AG04449 (cell line): ENCODE results near the gene TAMM41.
"Not testable (repeated sequence)": the region's sequence is repeated elsewhere in the genome, so short reads cannot be mapped to it uniquely, and the experiment has no call there.

Source experiments
- CTCF ChIA-PET: fragments of 350-600 bp; formaldehyde crosslinking; extraction: SDS; loops from one replicate; lab custom pipeline; 2021; ENCODE audit warnings: antibody characterized with exemption; lab: Yijun Ruan, JAX
- POLR2A ChIA-PET: fragments of 400-600, 350-600 bp; formaldehyde crosslinking; extraction: SDS; loops from one replicate; lab custom pipeline; 2020; ENCODE audit warnings: antibody characterized with exemption, inconsistent platforms; lab: Yijun Ruan, JAX
- DNase-seq: peaks from one replicate; pipeline ENCODE4 v3.0.0-alpha.2; 2010; ENCODE audit warnings: low read depth, low spot score
- H3K4me3 ChIP-seq: 2 replicates; pipeline ENCODE4 v1.5.1; 2011; ENCODE audit warnings: low read depth, mild to moderate bottlenecking, control low read depth, low read length
- CTCF ChIP-seq: IDR thresholded peaks from one replicate; pipeline ENCODE4 v1.5.1; 2011; ENCODE audit warnings: mild to moderate bottlenecking, moderate library complexity, low read length, control low read depth, inconsistent platforms; ENCODE audit not compliant: insufficient read depth; ENCODE audit errors: missing control alignments

Gene TAMM41

GRCh38 chr3:11774296-11774877, 72.3 kb downstream of the TAMM41 start:
- peak; percentile 61 for TF ChIP-seq CTCF
- no peak overlapping the region for H3K4me3 ChIP-seq
- no peak for DNase-seq
- POLR2A ChIA-PET = no interaction called here
- CTCF ChIA-PET = interaction anchor here (0.8 to 3.5 kb wide), 14 partner anchors 9 to 654 kb away, joined by 3 to 20 read pairs (median 4); no protein-coding TSS in a partner anchor

GRCh38 chr3:11771931-11772330, 74.8 kb downstream of the TAMM41 start:
- DNase-seq, POLR2A ChIA-PET, H3K4me3 ChIP-seq: not testable (repeated sequence)
- CTCF ChIA-PET = interaction anchor here (1.8 to 3.5 kb wide), 2 partner anchors 11 to 14 kb away, joined by 4 to 20 read pairs; no protein-coding TSS in a partner anchor

- H3K4me3 ChIP-seq = peak overlapping the region; percentile 25; the same call in 1 of the 2 replicates
- no peak for TF ChIP-seq CTCF
- POLR2A ChIA-PET = no interaction called here
- DNase-seq = peak; percentile 56
- CTCF ChIA-PET = interaction anchor here (1.7 to 1.8 kb wide), 3 partner anchors 13 to 391 kb away, joined by 4 to 6 read pairs (median 4); no protein-coding TSS in a partner anchor
Measured at GRCh38 chr3:11770477-11771391, 76.0 kb downstream of the TAMM41 start.

DNA sequence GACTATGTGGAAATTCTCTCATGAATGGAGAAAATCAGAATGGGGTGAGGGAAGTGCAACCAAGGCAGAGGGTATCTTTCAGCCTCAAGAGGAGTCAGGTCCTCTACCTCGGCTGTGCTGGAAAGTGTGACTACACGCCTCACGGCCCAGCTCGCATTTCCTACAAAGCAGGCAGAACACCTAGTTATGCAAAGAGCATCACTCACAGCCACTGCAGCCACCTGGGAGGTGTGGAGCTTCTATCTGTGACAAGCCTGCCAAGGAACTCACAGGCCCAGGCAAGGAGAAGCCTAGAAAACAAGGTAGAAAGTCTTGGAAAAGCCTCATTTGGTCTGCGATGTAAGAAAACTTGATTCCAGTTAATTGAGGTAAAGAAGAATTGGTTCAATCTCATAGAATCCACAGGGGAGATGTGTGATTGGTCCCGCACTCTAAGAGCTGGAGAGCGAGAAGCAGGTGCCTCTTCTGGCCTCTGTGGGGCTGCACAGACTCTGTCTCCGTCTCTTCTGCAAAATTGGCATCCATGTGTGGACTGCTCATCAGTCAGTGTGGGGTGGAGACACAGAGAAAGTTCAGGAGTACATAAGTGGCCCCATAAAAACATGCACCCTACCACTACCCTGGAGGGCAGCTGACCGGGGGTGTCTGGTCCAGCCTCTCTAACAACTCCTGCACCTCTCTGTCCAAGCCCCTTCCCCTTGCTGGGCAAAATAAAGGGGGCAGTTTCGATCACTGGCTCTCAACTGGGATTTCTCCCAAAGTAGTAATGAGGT, 76.8 kb downstream of the TAMM41 start:
- H3K4me3 ChIP-seq = 0 out of 2 replicates have a peak overlapping the region, but pooled peaks have one; percentile 6
- no peak for TF ChIP-seq CTCF
- no peak for DNase-seq
- POLR2A ChIA-PET = no interaction called here
- CTCF ChIA-PET = interaction anchor here (1.7 kb wide), 2 partner anchors 34 to 391 kb away, joined by 4 to 6 read pairs; no protein-coding TSS in a partner anchor

DNA sequence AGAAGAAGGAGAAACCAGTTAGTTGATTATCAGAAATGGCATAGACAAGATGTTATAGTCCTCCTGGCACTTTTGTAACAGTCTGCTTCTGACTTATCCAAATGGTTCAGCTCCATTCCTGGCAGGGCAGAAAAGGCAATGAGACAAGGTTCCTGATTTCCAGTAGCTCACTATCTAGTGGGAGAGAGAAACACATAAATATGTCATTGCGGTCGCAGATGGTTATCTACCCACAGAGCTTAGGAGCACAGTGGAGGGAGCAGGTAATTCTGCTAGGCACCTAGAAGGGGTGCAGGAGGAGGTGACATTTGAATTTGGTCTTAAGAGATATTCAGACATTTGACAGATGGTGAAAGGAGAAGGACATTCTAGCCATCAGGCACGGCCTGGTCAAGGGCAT, 78.1 kb downstream of the TAMM41 start:
- TF ChIP-seq CTCF = no peak
- POLR2A ChIA-PET = no interaction called here
- no peak for DNase-seq
- H3K4me3 ChIP-seq = no peak overlapping the region
- CTCF ChIA-PET = interaction anchor here (0.7 to 1.2 kb wide), 2 partner anchors 13 to 582 kb away, joined by 3 to 5 read pairs; no protein-coding TSS in a partner anchor

GRCh38 chr3:11764931-11765363, 81.7 kb downstream of the TAMM41 start:
- ChIA-PET CTCF (interaction anchor here (0.5 to 2.2 kb wide), 4 partner anchors 9 to 73 kb away, joined by 3 to 13 read pairs (median 4); no protein-coding TSS in a partner anchor), POLR2A (no interaction called here)
- no peak overlapping the region for H3K4me3 ChIP-seq
- no peak for DNase-seq
- no peak for TF ChIP-seq CTCF
